ENCODE results near the gene OSBPL2. TPM values are rescaled to one million over a fixed set of nuclear protein-coding genes. Genes with fewer than 3 reads are reported as not detected.

The OSBPL2 gene
- total RNA-seq, 1 experiment from 2014 or later = 14.9 TPM

DNA sequence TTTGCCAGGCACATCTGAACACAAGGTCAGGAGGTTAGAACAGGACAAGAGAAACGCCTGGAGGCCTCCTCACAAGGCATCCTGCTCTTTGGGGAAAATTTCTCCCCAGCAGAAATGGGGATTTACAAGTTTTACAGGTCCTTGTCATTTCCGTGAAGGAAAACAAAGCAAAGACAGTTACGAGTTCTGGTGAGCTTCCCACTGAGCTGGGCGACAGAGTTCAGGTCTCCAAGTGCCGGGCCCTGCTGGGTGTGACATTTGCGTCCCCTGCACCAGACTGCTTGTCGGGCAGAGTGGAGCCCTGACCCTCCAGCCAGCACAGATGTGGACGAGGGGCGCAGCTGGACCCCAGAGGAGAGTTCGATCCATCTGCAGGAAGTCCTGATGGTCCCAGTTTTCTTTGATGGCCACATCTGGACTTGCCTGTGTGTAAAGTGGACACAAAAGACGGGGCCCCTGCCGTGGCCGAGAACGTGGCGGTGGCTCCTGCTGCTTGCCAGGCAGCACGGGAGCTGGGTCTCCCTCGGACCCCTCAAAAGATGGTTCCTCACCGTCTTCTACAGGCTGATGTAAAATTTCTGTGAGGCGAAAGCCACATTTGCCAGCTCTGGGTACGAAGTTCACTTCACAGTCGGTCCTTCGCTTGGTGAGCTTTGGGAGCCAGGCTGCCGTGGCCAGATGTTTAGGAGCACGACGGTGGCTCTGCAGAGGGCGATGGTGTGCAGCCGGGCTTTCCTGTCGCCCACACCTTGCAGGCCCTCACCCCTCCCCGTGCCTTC, 59.3 kb downstream of the OSBPL2 start:
- no peaks in the 10 kb centered on the region for H3K27me3 ChIP-seq (replicated peaks)
- H3K4me1 ChIP-seq (replicated peaks) = no peaks in the 10 kb centered on the region
- H3K27ac ChIP-seq = no peak overlapping the region
- DNase-seq (ENCODE audit: low read depth in 1 of 2, low spot score in 2 of 2) = no peak
- no peak overlapping the region for H3K4me3 ChIP-seq
- no peaks in the 10 kb centered on the region for H3K9me3 ChIP-seq (replicated peaks)
- H3K36me3 ChIP-seq = peaks cover 12% of the 10 kb centered on the region; the same call in 1 of the 2 replicates

- H3K27me3 ChIP-seq (replicated peaks) = no peaks in the 10 kb centered on the region
- H3K36me3 ChIP-seq = peaks cover 16% of the 10 kb centered on the region
Observed at GRCh38 chr20:62298577-62299249, 60.4 kb downstream of the OSBPL2 start.

GRCh38 chr20:62299666-62300236, 61.4 kb downstream of the OSBPL2 start:
- Histone ChIP-seq H3K27ac (no peak overlapping the region), H3K4me3 (no peak overlapping the region), H3K36me3 (peaks cover 21% of the 10 kb centered on the region), H3K9me3 (replicated peaks) (no peaks in the 10 kb centered on the region), H3K27me3 (replicated peaks) (no peaks in the 10 kb centered on the region), H3K4me1 (replicated peaks) (peaks cover 10% of the 10 kb centered on the region)
- DNase-seq (ENCODE audit: low read depth in 1 of 2, low spot score in 2 of 2) = no peak

More at GRCh38 chr20:62298577-62299249, 60.4 kb downstream of the OSBPL2 start:
- no peaks in the 10 kb centered on the region for H3K9me3 ChIP-seq (replicated peaks)
- no peaks in the 10 kb centered on the region; the same call in 1 of the 2 replicates for H3K4me1 ChIP-seq (replicated peaks)
- no peak overlapping the region for H3K4me3 ChIP-seq
- H3K27ac ChIP-seq = no peak overlapping the region
- no peak for DNase-seq (ENCODE audit: low read depth in 1 of 2, low spot score in 2 of 2)

DNA sequence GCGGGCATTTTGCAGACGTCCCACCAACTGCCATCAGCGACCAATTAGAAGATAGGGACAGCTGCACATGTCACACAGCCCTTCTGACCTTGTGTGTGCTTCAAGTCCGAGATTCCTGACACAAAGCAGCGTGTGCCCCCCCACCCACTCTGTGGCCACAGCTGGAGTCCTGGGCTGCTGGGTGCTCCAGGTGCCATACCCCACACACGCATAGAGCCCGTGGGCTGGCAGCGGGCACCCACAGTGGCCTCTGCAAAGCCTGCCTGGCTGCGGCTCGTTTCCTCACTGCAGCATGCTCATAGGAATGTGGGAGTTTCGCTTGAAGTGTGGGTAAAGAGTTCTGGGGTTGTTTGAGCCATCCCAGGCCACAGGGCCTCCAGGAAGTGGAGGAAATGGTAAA, 62.0 kb downstream of the OSBPL2 start:
- Histone ChIP-seq H3K9me3 (replicated peaks) (no peaks in the 10 kb centered on the region), H3K4me1 (replicated peaks) (peaks cover 16% of the 10 kb centered on the region), H3K36me3 (peaks cover 23% of the 10 kb centered on the region), H3K27me3 (replicated peaks) (no peaks in the 10 kb centered on the region), H3K27ac (no peak overlapping the region), H3K4me3 (no peak overlapping the region)
- DNase-seq (ENCODE audit: low read depth in 1 of 2, low spot score in 2 of 2) = no peak

DNA sequence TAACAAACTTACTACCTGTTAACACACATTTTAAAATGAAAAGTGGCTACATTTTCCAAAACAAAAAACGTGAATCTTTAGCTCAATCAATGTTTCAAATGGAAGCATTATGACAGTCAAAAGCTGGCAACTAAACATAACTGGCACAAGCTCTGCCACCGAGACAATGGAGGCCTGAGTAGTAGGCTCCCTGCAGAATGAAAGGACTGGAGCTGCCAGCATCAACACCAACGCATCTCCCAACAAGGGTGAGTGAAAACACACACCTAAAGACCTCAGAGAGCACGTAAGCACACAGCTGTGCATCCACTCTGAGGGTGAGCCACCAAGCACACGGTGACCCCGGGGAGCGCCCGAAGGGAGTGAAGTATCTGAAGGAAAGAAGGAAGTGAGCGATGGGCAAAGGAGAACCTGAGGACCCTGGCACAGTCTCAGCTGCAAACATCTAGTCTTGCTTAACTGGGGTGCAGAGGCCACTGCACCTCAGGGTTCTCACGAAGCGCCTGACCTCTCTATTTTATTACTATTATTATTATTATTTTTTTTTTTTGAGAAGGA, 62.9 kb downstream of the OSBPL2 start:
- H3K27me3 ChIP-seq (replicated peaks) = no peaks in the 10 kb centered on the region
- peaks cover 31% of the 10 kb centered on the region for H3K36me3 ChIP-seq
- no peaks in the 10 kb centered on the region for H3K9me3 ChIP-seq (replicated peaks)
- H3K27ac ChIP-seq = no peak overlapping the region
- peaks cover 19% of the 10 kb centered on the region for H3K4me1 ChIP-seq (replicated peaks)
- DNase-seq (ENCODE audit: low read depth in 1 of 2, low spot score in 2 of 2) = no peak
- no peak overlapping the region for H3K4me3 ChIP-seq

GRCh38 chr20:62301773-62302340, 63.5 kb downstream of the OSBPL2 start:
- H3K27ac ChIP-seq = peak overlapping the region; percentile 82
- DNase-seq (ENCODE audit: low read depth in 1 of 2, low spot score in 2 of 2) = peak; percentile 87 to 95
- H3K4me1 ChIP-seq (replicated peaks) = peaks cover 19% of the 10 kb centered on the region
- H3K9me3 ChIP-seq (replicated peaks) = no peaks in the 10 kb centered on the region
- H3K4me3 ChIP-seq = peak overlapping the region; percentile 87
- no peaks in the 10 kb centered on the region for H3K27me3 ChIP-seq (replicated peaks)
- peaks cover 38% of the 10 kb centered on the region for H3K36me3 ChIP-seq

DNA sequence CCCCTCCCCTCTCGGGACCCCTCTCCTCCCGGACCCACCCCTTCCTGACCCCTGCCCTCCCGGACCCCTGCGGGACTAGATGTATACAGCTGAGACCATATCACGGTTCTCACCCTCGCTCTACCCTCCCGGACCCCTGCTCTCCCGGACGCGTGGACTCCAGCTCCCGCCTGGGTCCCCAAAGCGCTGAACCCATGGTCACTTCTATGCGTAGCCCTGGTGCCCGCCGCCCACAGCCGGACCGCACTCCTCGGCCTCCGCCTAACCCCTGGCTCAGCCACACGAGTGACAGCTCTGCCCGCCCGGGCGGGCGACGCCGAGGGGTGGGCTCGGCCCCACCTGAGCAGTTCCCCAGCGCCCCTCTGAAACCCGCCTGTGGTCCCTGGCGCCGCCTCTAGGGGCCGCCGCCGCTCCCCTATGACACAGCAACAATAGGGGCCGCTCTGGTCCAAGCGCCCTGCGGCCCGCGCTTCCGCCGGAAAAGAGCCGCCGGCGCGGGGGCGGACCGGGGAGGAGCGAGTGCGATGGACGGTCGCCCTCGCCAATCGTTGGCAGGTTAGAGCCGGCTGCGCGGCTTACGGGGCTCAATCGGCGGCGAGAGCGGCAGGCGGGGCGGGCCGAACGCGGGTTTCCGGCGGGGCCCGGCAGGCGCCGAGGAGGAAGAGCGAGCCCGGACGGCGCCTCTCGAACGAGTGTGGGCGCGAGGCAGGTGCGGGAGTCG, 64.2 kb downstream of the OSBPL2 start, which contains the start of gene ADRM1:
ADRM1 (plus strand) TSS at position 657 of the 721 bp plus-strand sequence. CDS start 572 bp downstream, outside the sequence.
- Histone ChIP-seq H3K36me3 (peaks cover 45% of the 10 kb centered on the region), H3K27me3 (replicated peaks) (no peaks in the 10 kb centered on the region), H3K4me1 (replicated peaks) (peaks cover 19% of the 10 kb centered on the region), H3K27ac (peak within 1 kb of the TSS; percentile 82), H3K4me3 (peak within 1 kb of the TSS; percentile 87), H3K9me3 (replicated peaks) (no peaks in the 10 kb centered on the region)
- peak; percentile 96 to 99 for DNase-seq (ENCODE audit: low read depth in 1 of 2, low spot score in 2 of 2)

DNA sequence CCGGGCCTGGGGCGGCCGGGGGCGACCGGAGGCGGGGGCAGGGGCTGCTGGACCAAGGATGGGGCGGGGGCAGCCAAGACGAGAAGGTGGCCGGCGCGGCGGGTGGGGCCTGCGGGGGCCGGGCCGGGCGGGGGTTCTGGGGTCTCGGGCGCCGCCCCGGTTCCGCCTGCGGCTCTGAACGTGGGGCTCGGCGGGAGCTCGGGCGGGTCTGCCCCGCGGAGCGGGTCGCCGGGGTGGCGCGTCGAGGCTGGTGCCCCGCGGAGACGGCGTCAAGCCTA, 64.7 kb downstream of the OSBPL2 start:
- Histone ChIP-seq H3K9me3 (replicated peaks) (no peaks in the 10 kb centered on the region), H3K27me3 (replicated peaks) (no peaks in the 10 kb centered on the region), H3K4me3 (peak overlapping the region; percentile 87), H3K4me1 (replicated peaks) (peaks cover 19% of the 10 kb centered on the region), H3K36me3 (peaks cover 50% of the 10 kb centered on the region), H3K27ac (peak overlapping the region; percentile 52)
- no peak for DNase-seq (ENCODE audit: low read depth in 1 of 2, low spot score in 2 of 2)

DNA sequence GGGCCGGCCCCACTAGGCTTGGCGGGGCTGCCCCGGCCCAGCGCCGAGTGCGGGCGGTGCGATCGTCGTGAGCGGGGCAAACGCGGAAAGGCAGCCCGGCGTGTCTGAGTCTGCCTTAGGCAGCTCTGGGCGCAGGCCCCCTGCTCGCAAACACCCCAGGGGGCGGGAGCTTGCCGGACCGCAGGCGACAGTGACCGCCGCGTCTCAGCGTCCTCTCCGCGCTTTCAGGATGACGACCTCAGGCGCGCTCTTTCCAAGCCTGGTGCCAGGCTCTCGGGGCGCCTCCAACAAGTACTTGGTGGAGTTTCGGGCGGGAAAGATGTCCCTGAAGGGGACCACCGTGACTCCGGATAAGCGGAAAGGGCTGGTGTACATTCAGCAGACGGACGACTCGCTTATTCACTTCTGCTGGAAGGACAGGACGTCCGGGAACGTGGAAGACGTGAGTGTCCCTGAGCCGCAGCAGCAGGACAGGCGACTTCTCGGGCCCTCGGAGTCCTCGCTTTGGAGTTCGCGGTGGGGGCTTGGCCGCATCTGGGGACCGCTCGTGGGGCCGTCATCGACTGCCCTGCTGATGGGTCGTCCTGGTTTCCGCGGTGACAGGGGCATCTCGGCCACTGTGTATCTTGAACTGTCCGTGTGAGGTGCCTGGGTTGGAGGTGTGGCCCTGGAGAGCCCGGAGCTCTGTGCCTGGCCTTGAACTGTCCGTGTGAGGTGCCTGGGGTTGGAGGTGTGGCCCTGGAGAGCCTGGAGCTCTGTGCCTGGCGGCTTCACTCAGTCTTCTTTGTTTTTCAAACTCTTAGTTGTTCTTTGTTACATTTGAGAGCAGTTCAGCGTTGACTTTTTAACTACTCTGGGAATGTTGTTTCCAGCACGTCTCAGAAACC, 65.3 kb downstream of the OSBPL2 start:
- peaks cover 19% of the 10 kb centered on the region for H3K4me1 ChIP-seq (replicated peaks)
- H3K36me3 ChIP-seq = peaks cover 55% of the 10 kb centered on the region
- DNase-seq (ENCODE audit: low read depth in 1 of 2, low spot score in 2 of 2) = peak in 1 of 2 experiments; percentile 40
- H3K27ac ChIP-seq = peak overlapping the region; percentile 52
- H3K27me3 ChIP-seq (replicated peaks) = no peaks in the 10 kb centered on the region
- H3K4me3 ChIP-seq = peak overlapping the region; percentile 87
- H3K9me3 ChIP-seq (replicated peaks) = no peaks in the 10 kb centered on the region

DNA sequence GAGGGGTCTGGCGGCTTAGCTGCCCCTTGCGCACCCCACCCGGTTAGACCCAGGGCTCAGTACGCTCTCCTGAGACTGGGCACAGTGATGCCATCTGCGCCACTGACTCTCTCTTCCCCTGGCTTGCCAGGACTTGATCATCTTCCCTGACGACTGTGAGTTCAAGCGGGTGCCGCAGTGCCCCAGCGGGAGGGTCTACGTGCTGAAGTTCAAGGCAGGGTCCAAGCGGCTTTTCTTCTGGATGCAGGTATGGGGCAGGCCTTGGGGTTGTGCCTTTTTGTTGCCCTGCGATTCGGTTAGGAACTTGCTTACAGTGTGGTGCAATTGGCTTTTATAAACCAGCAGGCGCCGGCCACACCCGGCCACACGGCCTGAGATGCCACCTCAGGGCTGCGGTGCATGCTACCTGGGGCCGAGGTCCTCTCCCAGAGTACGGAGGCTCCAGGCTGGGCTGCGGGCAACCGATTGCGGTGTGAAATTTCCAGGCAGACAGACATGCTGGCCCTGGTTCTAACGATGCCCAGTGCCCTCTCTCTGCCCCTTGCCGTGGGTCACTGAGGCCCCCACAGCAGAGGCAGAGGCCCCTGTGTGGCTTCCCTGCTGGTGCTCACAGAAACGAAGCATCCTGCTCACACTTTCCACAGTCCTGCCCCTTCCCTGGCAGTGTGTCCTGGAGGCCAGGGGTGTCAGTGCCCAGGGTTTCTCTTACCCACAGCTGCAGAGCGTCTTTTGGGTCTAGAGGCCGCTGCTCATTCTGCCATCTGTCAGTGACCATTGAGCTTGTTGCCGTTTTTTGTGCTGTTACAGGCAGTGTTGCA, 66.2 kb downstream of the OSBPL2 start:
- H3K27ac ChIP-seq = no peak overlapping the region

GRCh38 chr20:62305149-62305764, 66.9 kb downstream of the OSBPL2 start:
- no peaks in the 10 kb centered on the region for H3K27me3 ChIP-seq (replicated peaks)
- H3K4me3 ChIP-seq = peak overlapping the region; percentile 87
- no peak overlapping the region for H3K27ac ChIP-seq
- DNase-seq (ENCODE audit: low read depth in 1 of 2, low spot score in 2 of 2) = no peak
- peaks cover 66% of the 10 kb centered on the region for H3K36me3 ChIP-seq
- H3K4me1 ChIP-seq (replicated peaks) = peaks cover 19% of the 10 kb centered on the region
- H3K9me3 ChIP-seq (replicated peaks) = no peaks in the 10 kb centered on the region

More for the DNA sequence above, 66.2 kb downstream of the OSBPL2 start:
- H3K4me3 ChIP-seq = peak overlapping the region; percentile 87
- peaks cover 19% of the 10 kb centered on the region for H3K4me1 ChIP-seq (replicated peaks)
- no peak for DNase-seq (ENCODE audit: low read depth in 1 of 2, low spot score in 2 of 2)
- no peaks in the 10 kb centered on the region for H3K27me3 ChIP-seq (replicated peaks)
- H3K9me3 ChIP-seq (replicated peaks) = no peaks in the 10 kb centered on the region
- H3K36me3 ChIP-seq = peaks cover 63% of the 10 kb centered on the region

All from SJSA1 (cell line).